IMR-90 (cell line): ENCODE data around the gene IL6. TPM values are rescaled to one million over a fixed set of nuclear protein-coding genes. Genes with fewer than 3 reads are reported as not detected.

Experiments
- ATAC-seq: fragments of 200-7000 bp; cut with Tn5 transposase; 2 replicates; pipeline ENCODE4 v1.9.1; 2020; ENCODE audit warnings: low read depth, mild to moderate bottlenecking, moderate library complexity
- BruUV-seq: library from RNA; stranded (reverse); fragments of 400-500 nt; replicated peaks from 2 replicates; lab custom pipeline; 2021; lab: Mats Ljungman, UMichigan
- CTCF ChIA-PET: fragments of 300-600 bp; formaldehyde crosslinking; extraction: SDS; loops from one replicate; lab custom pipeline; 2021; ENCODE audit warnings: antibody characterized with exemption; lab: Yijun Ruan, JAX
- POLR2A ChIA-PET: fragments of 300-600 bp; sonication (Branson Sonifier 250); formaldehyde crosslinking; loops from one replicate; lab custom pipeline; 2022; ENCODE audit warnings: antibody characterized with exemption; ENCODE audit not compliant: unreplicated experiment; lab: Charles Lee
- DNase-seq: peaks from one replicate; pipeline ENCODE4 v3.0.0; 2013
- H2AFZ ChIP-seq: replicated peaks from 2 replicates; pipeline ENCODE3; 2013; ENCODE audit warnings: low read length, mild to moderate bottlenecking; ENCODE audit not compliant: poor library complexity
- H2AK5ac ChIP-seq: 2 replicates; pipeline ENCODE4 v1.6.1; 2013; ENCODE audit warnings: low read depth, low read length, inconsistent platforms
- H2AK9ac ChIP-seq: replicated peaks from 2 replicates; pipeline ENCODE3; 2013; ENCODE audit warnings: mild to moderate bottlenecking, low read depth, low read length, moderate library complexity; ENCODE audit not compliant: poor library complexity
- H2BK120ac ChIP-seq: 2 replicates; pipeline ENCODE4 v1.6.1; 2013; ENCODE audit warnings: low read depth, low read length, inconsistent platforms
- H2BK15ac ChIP-seq: 3 replicates; pipeline ENCODE4 v1.6.1; 2013; ENCODE audit warnings: low read depth, low read length, inconsistent platforms
- H2BK20ac ChIP-seq: 2 replicates; pipeline ENCODE4 v1.6.1; 2013; ENCODE audit warnings: low read depth, mild to moderate bottlenecking, inconsistent platforms, low read length, moderate library complexity
- H2BK5ac ChIP-seq: 2 replicates; pipeline ENCODE4 v1.6.1; 2013; ENCODE audit warnings: mild to moderate bottlenecking, low read depth, low read length, inconsistent platforms; ENCODE audit not compliant: poor library complexity, severe bottlenecking
- H3K14ac ChIP-seq: replicated peaks from 2 replicates; pipeline ENCODE4 v1.6.1; 2013; ENCODE audit warnings: low read depth, low read length, inconsistent platforms
- H3K18ac ChIP-seq: 2 replicates; pipeline ENCODE4 v1.6.1; 2013; ENCODE audit warnings: low read depth, low read length, control low read depth
- H3K23ac ChIP-seq: 2 replicates; pipeline ENCODE4 v1.6.1; 2013; ENCODE audit warnings: low read depth, low read length, inconsistent platforms
- H3K27ac ChIP-seq: 2 replicates; pipeline ENCODE4 v1.5.1; 2013; ENCODE audit warnings: mild to moderate bottlenecking, control low read depth, low read length; ENCODE audit not compliant: insufficient read depth
- H3K27me3 ChIP-seq: 2 replicates; pipeline ENCODE4 v1.6.1; 2013; ENCODE audit warnings: low read length; ENCODE audit not compliant: control insufficient read depth, insufficient read depth
- H3K36me3 ChIP-seq: 2 replicates; pipeline ENCODE4 v1.6.1; 2013; ENCODE audit warnings: low read length, mixed read lengths; ENCODE audit not compliant: control insufficient read depth, insufficient read depth
- H3K4ac ChIP-seq: 2 replicates; pipeline ENCODE4 v1.6.1; 2013; ENCODE audit warnings: low read depth, low read length, inconsistent platforms
- H3K4me1 ChIP-seq: 2 replicates; pipeline ENCODE4 v1.6.1; 2013; ENCODE audit warnings: low read length, mixed read lengths; ENCODE audit not compliant: control insufficient read depth, insufficient read depth
- H3K4me2 ChIP-seq: 2 replicates; pipeline ENCODE4 v1.6.1; 2013; ENCODE audit warnings: low read depth, mild to moderate bottlenecking, control low read depth, low read length, moderate library complexity
- H3K4me3 ChIP-seq: 2 replicates; pipeline ENCODE4 v1.5.1; 2013; ENCODE audit warnings: low read depth, mild to moderate bottlenecking, control low read depth, low read length, moderate library complexity; ENCODE audit not compliant: insufficient read depth
- H3K56ac ChIP-seq: 2 replicates; pipeline ENCODE4 v1.6.1; 2013; ENCODE audit warnings: low read length, inconsistent platforms; ENCODE audit not compliant: insufficient read depth; ENCODE audit errors: extremely low read depth
- H3K79me1 ChIP-seq, 2 experiments: 2 replicates each; pipeline ENCODE4 v1.6.1; 2013; ENCODE audit warnings: low read length in 2 of 2, inconsistent platforms in 1 of 2, low read depth in 1 of 2
- H3K9ac ChIP-seq: 2 replicates; pipeline ENCODE4 v1.6.1; 2013; ENCODE audit warnings: low read depth, low read length, control low read depth
- H3K9me1 ChIP-seq: 2 replicates; pipeline ENCODE4 v1.6.1; 2013; ENCODE audit warnings: low read length, inconsistent platforms; ENCODE audit not compliant: insufficient read depth
- H3K9me3 ChIP-seq: 2 replicates; pipeline ENCODE4 v1.6.1; 2013; ENCODE audit warnings: low read length; ENCODE audit not compliant: control insufficient read depth, insufficient read depth
- H4K20me1 ChIP-seq: 2 replicates; pipeline ENCODE4 v1.6.1; 2013; ENCODE audit warnings: low read length, inconsistent platforms; ENCODE audit not compliant: insufficient read depth
- H4K5ac ChIP-seq: 2 replicates; pipeline ENCODE4 v1.6.1; 2013; ENCODE audit warnings: mild to moderate bottlenecking, low read depth, low read length, control low read depth
- H4K8ac ChIP-seq, 2 experiments: 2 replicates each; pipeline ENCODE4 v1.6.1; 2013; ENCODE audit warnings: low read depth in 2 of 2, low read length in 2 of 2, control low read depth in 1 of 2, inconsistent platforms in 1 of 2
- H4K91ac ChIP-seq: 2 replicates; pipeline ENCODE4 v1.6.1; 2013; ENCODE audit warnings: low read depth, low read length, inconsistent platforms; ENCODE audit not compliant: insufficient read depth
- CHD1 ChIP-seq: IDR thresholded peaks from 2 replicates; pipeline ENCODE4 v1.6.1; 2012; ENCODE audit warnings: low read depth, low read length, improper control_type of control experiment
- FOS ChIP-seq: fragments of 150-350 bp; IDR thresholded peaks from 2 replicates; pipeline ENCODE4 v1.6.1; 2016; ENCODE audit warnings: low read depth, low read length
- MAFK ChIP-seq: IDR thresholded peaks from 2 replicates; pipeline ENCODE4 v1.6.1; 2012; ENCODE audit warnings: low read depth, low read length, improper control_type of control experiment
- MAZ ChIP-seq: IDR thresholded peaks from 2 replicates; pipeline ENCODE4 v1.6.1; 2012; ENCODE audit warnings: low read depth, mild to moderate bottlenecking, low read length, improper control_type of control experiment, moderate library complexity, borderline replicate concordance
- MXI1 ChIP-seq: IDR thresholded peaks from 2 replicates; pipeline ENCODE4 v1.6.1; 2012; ENCODE audit warnings: low read depth, mild to moderate bottlenecking, low read length, moderate library complexity, borderline replicate concordance
- POLR2A ChIP-seq: IDR thresholded peaks from 2 replicates; pipeline ENCODE4 v1.6.1; 2012; ENCODE audit warnings: mild to moderate bottlenecking, low read depth, low read length
- RFX5 ChIP-seq: IDR thresholded peaks from 2 replicates; pipeline ENCODE4 v1.8.0; 2012; ENCODE audit warnings: low read depth, mild to moderate bottlenecking, low read length, moderate library complexity
- WGBS, 2 experiments: methylation state at CpG; one replicate each; pipeline versions ENCODE4 v1.1.5 to v1.1.7; 2013; ENCODE audit warnings: missing lambda C conversion rate in 2 of 2; ENCODE audit not compliant: insufficient read length in 1 of 2; ENCODE audit errors: extremely low coverage in 2 of 2; 5-methylcytosine and 5-hydroxymethylcytosine counted together
- dilution Hi-C: fragments of 300-500 bp; cut with HindIII; formaldehyde crosslinking; loops from one replicate; pipeline ENCODE4 v1.14.3; 2018; ENCODE audit warnings: low sequenced_read_pairs; ENCODE audit not compliant: unreplicated experiment
- in situ Hi-C: fragments of 300-500 bp; cut with MboI; formaldehyde crosslinking; loops from 3 replicates; pipeline ENCODE4 v1.14.3; 2019; ENCODE audit warnings: low sequenced_read_pairs, inconsistent platforms, mixed read lengths
- intact Hi-C: fragments of 100-400 bp; cut with micrococcal nuclease; formaldehyde crosslinking; loops from 2 replicates; pipeline ENCODE4 v1.10.0; 2022
- polyA plus RNA-seq, 3 experiments: library from polyadenylated mRNA; depleted of rRNA; stranded (reverse); fragments of >200 nt; gene quantifications; 2 replicates each; pipeline ENCODE4 v1.2.3, GENCODE V29; 2012; ENCODE audit warnings: low replicate concordance in 1 of 3
- total RNA-seq: library from RNA; depleted of rRNA; stranded (reverse); fragments of >200 nt; gene quantifications from 2 replicates; pipeline ENCODE4 v1.2.3, GENCODE V29; 2012
- TF ChIP-seq, protein P1 (sequence below): fragments of 150-350 bp; IDR thresholded peaks from 2 replicates; pipeline ENCODE4 v1.6.1; 2017; ENCODE audit warnings: mild to moderate bottlenecking, antibody characterized with exemption, low read length, low read depth

Gene IL6
- total and polyA plus RNA-seq, 2 of the 4 experiments (the other 2 are of a cell fraction): 15.2 to 50.8 TPM

DNA sequence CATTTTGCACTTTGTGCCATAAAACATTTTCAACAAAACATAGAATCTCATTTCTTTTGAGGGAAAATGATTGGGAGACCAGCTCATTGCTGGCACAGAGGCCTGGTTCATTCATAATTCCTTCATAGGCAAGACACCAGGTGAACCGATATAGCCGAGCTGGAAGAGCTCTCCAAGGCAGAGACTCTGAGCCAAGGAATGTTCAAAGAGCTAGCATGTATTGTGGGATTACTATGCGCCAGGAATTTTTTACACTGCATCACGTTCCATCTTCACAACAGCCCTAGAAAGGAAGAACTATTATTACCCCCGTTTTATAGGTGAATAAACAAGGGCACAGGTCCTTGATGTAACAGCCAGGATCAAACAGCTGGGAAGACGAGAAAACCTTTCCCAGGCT, 2.1 kb upstream of the IL6 start:
- Histone ChIP-seq H3K9me3 (no peaks in the 10 kb centered on the region), H2BK20ac (peak overlapping the region; percentile 75), H3K27ac (no peak overlapping the region), H3K23ac (no peak overlapping the region), H3K14ac (peak overlapping the region; percentile 61), H3K4me1 (peaks cover 20% of the 10 kb centered on the region), H3K79me1 (peaks cover 13 to 43% of the 10 kb centered on the region in 2 experiments), H3K4me3 (no peak overlapping the region), H3K27me3 (no peaks in the 10 kb centered on the region), H3K9me1 (peaks cover 19% of the 10 kb centered on the region), H4K5ac (no peak overlapping the region), H4K91ac (peak overlapping the region; percentile 64; the same call in 1 of the 2 replicates), H3K56ac (no peak overlapping the region; the same call in 1 of the 2 replicates), H3K18ac (peak overlapping the region; percentile 42; the same call in 1 of the 2 replicates), H4K8ac (peak overlapping the region in 1 of 2 experiments; percentile 20; a peak in 2 of 4 replicates), H2AFZ (no peak overlapping the region), H4K20me1 (no peaks in the 10 kb centered on the region), H2AK5ac (peak overlapping the region; percentile 57; the same call in 1 of the 2 replicates), H2AK9ac (no peak overlapping the region), H3K36me3 (peaks cover 6% of the 10 kb centered on the region), H3K9ac (no peak overlapping the region), H3K4ac (peak overlapping the region; percentile 62), H2BK15ac (peak overlapping the region; percentile 90; the same call in 2 of the 3 replicates), H2BK5ac (peak overlapping the region; percentile 22), H2BK120ac (peak overlapping the region; percentile 52; the same call in 1 of the 2 replicates), H3K4me2 (no peak overlapping the region)
- ATAC-seq (no peak), DNase-seq (no peak)
- TF ChIP-seq MXI1 (no peak), MAZ (no peak), POLR2A (no peak), CHD1 (no peak), RFX5 (no peak), MAFK (no peak), FOS (no peak)
- TF ChIP-seq, protein P1, sequence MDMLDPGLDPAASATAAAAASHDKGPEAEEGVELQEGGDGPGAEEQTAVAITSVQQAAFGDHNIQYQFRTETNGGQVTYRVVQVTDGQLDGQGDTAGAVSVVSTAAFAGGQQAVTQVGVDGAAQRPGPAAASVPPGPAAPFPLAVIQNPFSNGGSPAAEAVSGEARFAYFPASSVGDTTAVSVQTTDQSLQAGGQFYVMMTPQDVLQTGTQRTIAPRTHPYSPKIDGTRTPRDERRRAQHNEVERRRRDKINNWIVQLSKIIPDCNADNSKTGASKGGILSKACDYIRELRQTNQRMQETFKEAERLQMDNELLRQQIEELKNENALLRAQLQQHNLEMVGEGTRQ: no peak
- ChIA-PET POLR2A (interaction anchor here (1.8 kb wide), 1 partner anchor 163 kb away, joined by 6 read pairs; no protein-coding TSS in a partner anchor), CTCF (interaction anchor here (1.1 to 4.4 kb wide), 4 partner anchors 53 to 331 kb away, joined by 3 to 18 read pairs (median 4); no protein-coding TSS in a partner anchor)
- WGBS, 2 experiments: no CpG with 5 or more reads among the region's 6 CpGs
- in situ Hi-C loops: loop anchor here (5.0 kb wide), 1 partner anchor 163 kb away; no protein-coding TSS in a partner anchor
- no TSS peak for BruUV-seq
- dilution Hi-C loops: no loop called here
- intact Hi-C loops: loop anchor here (5.0 kb wide), 2 partner anchors 222 to 347 kb away; no protein-coding TSS in a partner anchor
